Measurements from ENCODE around the gene FBXO31. TPM values are rescaled to one million over a fixed set of nuclear protein-coding genes. Genes with fewer than 3 reads are reported as not detected.

Gene FBXO31
- total and polyA plus RNA-seq, 8 donors, result 6.4 to 1,171 (median 23.8) TPM

DNA sequence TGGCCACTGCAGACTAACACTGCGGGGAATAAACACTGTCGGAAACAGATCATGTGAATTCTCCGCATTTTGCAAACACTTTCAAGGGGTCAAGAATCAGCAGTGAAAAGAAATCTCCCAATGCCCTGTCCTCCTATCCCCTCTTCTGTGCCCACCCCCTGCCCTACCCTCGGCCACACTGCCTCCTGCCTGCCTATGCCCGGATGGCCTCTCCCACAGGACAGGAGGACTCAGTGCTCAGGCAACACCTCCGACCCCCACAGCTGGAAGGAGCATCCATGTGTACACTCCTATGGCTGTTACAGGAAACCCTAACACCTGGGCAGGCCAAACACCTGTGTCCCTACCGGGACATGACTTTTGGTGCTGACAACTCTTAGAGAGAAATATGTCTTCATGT lies 24.5 kb downstream of the FBXO31 start:
- H3K4me3 ChIP-seq, result no peak overlapping the region
- H3K36me3 ChIP-seq, result peaks cover 32 to 75% (median 67%) of the 10 kb centered on the region in 4 donors
- no peaks in the 10 kb centered on the region for H3K9me3 ChIP-seq
- intact Hi-C loops (cut with DNase I; ENCODE audit: low total_unique reads), result no loop called here
- no peak overlapping the region for H3K27ac ChIP-seq
- TF ChIP-seq, protein P1, sequence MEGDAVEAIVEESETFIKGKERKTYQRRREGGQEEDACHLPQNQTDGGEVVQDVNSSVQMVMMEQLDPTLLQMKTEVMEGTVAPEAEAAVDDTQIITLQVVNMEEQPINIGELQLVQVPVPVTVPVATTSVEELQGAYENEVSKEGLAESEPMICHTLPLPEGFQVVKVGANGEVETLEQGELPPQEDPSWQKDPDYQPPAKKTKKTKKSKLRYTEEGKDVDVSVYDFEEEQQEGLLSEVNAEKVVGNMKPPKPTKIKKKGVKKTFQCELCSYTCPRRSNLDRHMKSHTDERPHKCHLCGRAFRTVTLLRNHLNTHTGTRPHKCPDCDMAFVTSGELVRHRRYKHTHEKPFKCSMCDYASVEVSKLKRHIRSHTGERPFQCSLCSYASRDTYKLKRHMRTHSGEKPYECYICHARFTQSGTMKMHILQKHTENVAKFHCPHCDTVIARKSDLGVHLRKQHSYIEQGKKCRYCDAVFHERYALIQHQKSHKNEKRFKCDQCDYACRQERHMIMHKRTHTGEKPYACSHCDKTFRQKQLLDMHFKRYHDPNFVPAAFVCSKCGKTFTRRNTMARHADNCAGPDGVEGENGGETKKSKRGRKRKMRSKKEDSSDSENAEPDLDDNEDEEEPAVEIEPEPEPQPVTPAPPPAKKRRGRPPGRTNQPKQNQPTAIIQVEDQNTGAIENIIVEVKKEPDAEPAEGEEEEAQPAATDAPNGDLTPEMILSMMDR (IDR thresholded peaks at IDR 0.05), result no peak
- TF ChIP-seq POLR2A (IDR thresholded peaks at IDR 0.05) (no peak), EP300 (IDR thresholded peaks at IDR 0.05) (no peak), POLR2AphosphoS5 (IDR thresholded peaks at IDR 0.05) (no peak)
- no peak for DNase-seq
- WGBS, 5 donors, result 91 to 95% (median 93%) methylated on average over 7 of the region's 7 CpGs
- peaks cover 9 to 16% (median 14%) of the 10 kb centered on the region in 4 donors for H3K4me1 ChIP-seq
- H3K27me3 ChIP-seq, result no peaks in the 10 kb centered on the region

DNA sequence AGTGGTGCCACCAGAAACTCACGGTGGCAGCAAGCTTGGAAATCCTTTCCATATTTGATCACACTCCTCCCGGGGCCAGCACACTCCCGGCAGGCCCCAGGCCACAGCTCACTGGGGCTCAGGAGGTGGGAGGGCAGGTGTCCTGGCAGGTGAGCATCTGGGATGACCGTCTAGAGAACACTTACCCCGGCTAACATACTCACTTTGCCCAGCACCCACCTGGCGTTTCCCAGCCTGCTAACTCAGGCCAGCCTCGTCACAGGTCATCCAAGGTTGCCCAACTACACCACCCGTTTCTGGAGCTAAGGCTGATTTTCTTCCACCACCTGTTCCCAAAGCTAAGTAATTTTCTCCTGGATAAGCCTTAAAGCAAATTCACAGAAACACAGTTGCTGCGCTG lies 24.9 kb downstream of the FBXO31 start:
- intact Hi-C loops (cut with DNase I; ENCODE audit: low total_unique reads), result no loop called here
- no peak for TF ChIP-seq EP300 (IDR thresholded peaks at IDR 0.05)
- TF ChIP-seq, protein P1 (IDR thresholded peaks at IDR 0.05), result no peak
- no peak for TF ChIP-seq POLR2AphosphoS5 (IDR thresholded peaks at IDR 0.05)
- TF ChIP-seq POLR2A (IDR thresholded peaks at IDR 0.05), result no peak
- no peak overlapping the region for H3K4me3 ChIP-seq
- H3K9me3 ChIP-seq, result no peaks in the 10 kb centered on the region
- no peaks in the 10 kb centered on the region for H3K27me3 ChIP-seq
- DNase-seq, result no peak
- peaks cover 32 to 79% (median 71%) of the 10 kb centered on the region in 4 donors for H3K36me3 ChIP-seq
- no peak overlapping the region for H3K27ac ChIP-seq
- WGBS, 5 donors, result 82 to 89% (median 86%) methylated on average over 9 of the region's 9 CpGs
- H3K4me1 ChIP-seq, result peaks cover 5 to 12% (median 9%) of the 10 kb centered on the region in 4 donors

DNA sequence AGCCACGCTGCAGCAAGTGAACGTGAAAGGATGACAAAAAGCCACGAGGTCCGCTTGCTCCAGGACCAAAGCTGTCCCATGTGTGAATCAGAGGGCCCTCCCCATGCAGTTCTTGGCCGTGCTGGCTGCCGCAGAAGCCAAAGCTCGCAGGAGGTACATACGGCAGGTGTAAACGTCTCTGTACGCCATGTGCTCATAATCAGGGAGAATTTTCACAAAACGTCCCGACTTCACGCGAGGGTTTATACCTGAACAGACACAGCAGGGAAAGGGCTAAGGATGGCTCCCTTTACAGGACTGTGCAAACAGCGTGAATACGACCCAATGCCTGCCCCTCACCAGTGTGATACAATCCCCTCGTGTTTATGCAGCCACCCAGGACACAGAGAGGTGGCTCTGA lies 25.3 kb downstream of the FBXO31 start:
- Histone ChIP-seq H3K4me1 (peaks cover 1 to 7% (median 5%) of the 10 kb centered on the region in 4 donors), H3K9me3 (no peaks in the 10 kb centered on the region), H3K36me3 (peaks cover 32 to 84% (median 75%) of the 10 kb centered on the region in 4 donors), H3K27ac (no peak overlapping the region), H3K4me3 (no peak overlapping the region), H3K27me3 (no peaks in the 10 kb centered on the region)
- 90 to 94% (median 93%) methylated on average over 17 of the region's 17 CpGs for WGBS, 5 donors
- intact Hi-C loops (cut with DNase I; ENCODE audit: low total_unique reads), result no loop called here
- no peak for TF ChIP-seq POLR2AphosphoS5 (IDR thresholded peaks at IDR 0.05)
- no peak for DNase-seq

DNA sequence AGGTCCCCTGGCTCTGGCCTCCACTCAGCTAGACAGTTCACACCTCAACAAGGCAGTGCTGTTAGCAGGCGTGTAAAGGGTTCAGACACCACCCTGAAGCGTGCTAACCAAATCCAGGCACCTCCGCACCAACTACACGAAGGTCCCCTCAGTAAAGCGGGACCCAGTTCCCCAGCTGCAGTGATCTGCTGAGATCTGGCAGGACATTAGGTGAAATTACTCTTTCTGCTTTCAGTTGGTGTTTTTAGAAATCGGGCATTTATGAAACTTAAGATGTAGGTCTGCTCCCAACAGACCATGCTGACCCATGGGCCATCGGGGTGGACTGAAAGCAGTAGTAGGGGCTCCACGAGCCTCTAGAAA lies 27.1 kb downstream of the FBXO31 start:
- Histone ChIP-seq H3K27ac (no peak overlapping the region), H3K4me3 (no peak overlapping the region), H3K27me3 (no peaks in the 10 kb centered on the region), H3K4me1 (peaks cover 0 to 3% (median under 1%) of the 10 kb centered on the region in 4 donors), H3K9me3 (no peaks in the 10 kb centered on the region), H3K36me3 (peaks cover 27 to 85% (median 75%) of the 10 kb centered on the region in 4 donors)
- 90 to 97% (median 94%) methylated on average over 8 of the region's 8 CpGs for WGBS, 5 donors
- TF ChIP-seq POLR2A (IDR thresholded peaks at IDR 0.05), result no peak
- no peak for TF ChIP-seq EP300 (IDR thresholded peaks at IDR 0.05)
- TF ChIP-seq, protein P1 (IDR thresholded peaks at IDR 0.05), result no peak
- no peak for TF ChIP-seq POLR2AphosphoS5 (IDR thresholded peaks at IDR 0.05)
- intact Hi-C loops (cut with DNase I; ENCODE audit: low total_unique reads), result no loop called here
- no peak for DNase-seq

DNA sequence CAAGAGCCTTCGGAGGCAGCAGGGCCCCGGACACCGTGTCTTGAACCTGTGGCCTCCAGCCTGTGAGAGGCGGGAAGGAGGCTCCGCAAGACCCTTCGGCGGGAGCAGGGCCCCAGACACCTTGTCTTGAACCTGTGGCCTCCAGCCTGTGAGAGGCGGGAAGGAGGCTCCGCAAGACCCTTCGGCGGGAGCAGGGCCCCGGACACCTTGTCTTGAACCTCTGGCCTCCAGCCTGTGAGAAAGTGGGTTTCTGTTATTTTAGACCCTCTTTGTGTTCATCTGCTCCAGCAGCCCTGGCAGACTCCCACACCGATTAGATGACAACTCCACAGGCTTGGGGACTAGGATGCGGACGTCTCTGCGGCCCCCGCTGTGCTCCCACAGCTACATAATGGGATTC lies 30.0 kb downstream of the FBXO31 start:
- H3K4me3 ChIP-seq, result no peak overlapping the region
- H3K4me1 ChIP-seq, result peaks cover 0 to 17% (median 3%) of the 10 kb centered on the region in 4 donors
- no peaks in the 10 kb centered on the region for H3K27me3 ChIP-seq
- intact Hi-C loops (cut with DNase I; ENCODE audit: low total_unique reads), result no loop called here
- TF ChIP-seq EP300 (IDR thresholded peaks at IDR 0.05) (no peak), POLR2AphosphoS5 (IDR thresholded peaks at IDR 0.05) (no peak)
- no peaks in the 10 kb centered on the region for H3K9me3 ChIP-seq
- no peak overlapping the region for H3K27ac ChIP-seq
- WGBS, 5 donors, result 91 to 97% (median 95%) methylated on average over 11 to 17 of the region's 17 CpGs
- DNase-seq, result no peak
- peaks cover 10 to 68% (median 56%) of the 10 kb centered on the region in 4 donors for H3K36me3 ChIP-seq
